HepG2 (cell line): ENCODE data around the gene HNF1B. TPM values are rescaled to one million over a fixed set of nuclear protein-coding genes. Genes with fewer than 3 reads are reported as not detected.

Experiments used
- ELF1 ChIP-seq: sonication (generic); formaldehyde crosslinking; IDR thresholded peaks from 2 replicates; pipeline ENCODE4 v1.4.0; 2020; ENCODE audit warnings: missing genetic modification reagents
- GATAD2A ChIP-seq: IDR thresholded peaks from 2 replicates; pipeline ENCODE4 v1.6.1; 2016
- HNF4A ChIP-seq: sonication (generic); formaldehyde crosslinking; IDR thresholded peaks from 2 replicates; pipeline ENCODE4 v1.4.0; 2020; ENCODE audit warnings: missing genetic modification reagents
- MAX ChIP-seq: IDR thresholded peaks from 2 replicates; pipeline ENCODE4 v1.6.1; 2012; ENCODE audit warnings: inconsistent platforms
- MED1 ChIP-seq: sonication (generic); formaldehyde crosslinking; IDR thresholded peaks from 2 replicates; pipeline ENCODE4 v1.4.0; 2020; ENCODE audit warnings: missing genetic modification reagents
- MTERF4 ChIP-seq: sonication (generic); formaldehyde crosslinking; IDR thresholded peaks from 2 replicates; pipeline ENCODE4 v1.8.0; 2023; ENCODE audit warnings: mild to moderate bottlenecking, missing genetic modification reagents
- MYC ChIP-seq: sonication (generic); formaldehyde crosslinking; IDR thresholded peaks from 2 replicates; pipeline ENCODE4 v1.9.0; 2021; ENCODE audit warnings: missing genetic modification reagents, borderline replicate concordance
- NFRKB ChIP-seq: fragments of 450-650 bp; IDR thresholded peaks from 2 replicates; pipeline ENCODE4 v1.6.1; 2017
- NR2F6 ChIP-seq, 2 experiments: IDR thresholded peaks; 2 replicates each; pipeline ENCODE4 v1.6.1; 2016; ENCODE audit warnings: antibody characterized with exemption in 1 of 2, mild to moderate bottlenecking in 1 of 2
- PAXIP1 ChIP-seq: sonication (generic); formaldehyde crosslinking; conservative IDR thresholded peaks from 2 replicates; pipeline ENCODE4 v1.4.0; 2020; ENCODE audit warnings: mild to moderate bottlenecking, missing genetic modification reagents, moderate library complexity
- SOX5 ChIP-seq: IDR thresholded peaks from 2 replicates; pipeline ENCODE4 v1.6.1; 2016; ENCODE audit warnings: borderline replicate concordance
- TEAD3 ChIP-seq: optimal IDR thresholded peaks from 2 replicates; pipeline ENCODE3; 2016; ENCODE audit warnings: borderline replicate concordance
- ZNF34 ChIP-seq: sonication (generic); formaldehyde crosslinking; IDR thresholded peaks from 2 replicates; pipeline ENCODE4 v1.4.0; 2020; ENCODE audit warnings: mild to moderate bottlenecking, missing genetic modification reagents, borderline replicate concordance
- ZNF496 ChIP-seq: sonication (generic); formaldehyde crosslinking; IDR thresholded peaks from 2 replicates; pipeline ENCODE4 v1.8.1; 2023; ENCODE audit warnings: mild to moderate bottlenecking, moderate library complexity, missing genetic modification reagents; ENCODE audit not compliant: insufficient replicate concordance
- ZNF557 ChIP-seq: sonication (generic); formaldehyde crosslinking; IDR thresholded peaks from 2 replicates; pipeline ENCODE4 v1.4.0; 2020; ENCODE audit warnings: missing genetic modification reagents
- ZNF672 ChIP-seq: sonication (generic); formaldehyde crosslinking; IDR thresholded peaks from 2 replicates; pipeline ENCODE4 v1.8.1; 2022; ENCODE audit warnings: missing genetic modification reagents
- ZNF691 ChIP-seq: sonication (generic); formaldehyde crosslinking; IDR thresholded peaks from 2 replicates; pipeline ENCODE4 v1.4.0; 2020; ENCODE audit warnings: missing genetic modification reagents, low read depth, mild to moderate bottlenecking, borderline replicate concordance
- polyA plus RNA-seq, 8 experiments: library from polyadenylated mRNA; depleted of rRNA in 3 of 8; stranded (reverse) in 7 of 8; unstranded in 1 of 8; fragments of >200 nt; fragmentation: Illumina TruSeq in 4 of 8; extraction: Trizol in 4 of 8; gene quantifications; 2 replicates each; pipeline versions ENCODE4 v1.2.1 to v1.2.3, GENCODE V29; 2011 to 2016; ENCODE audit warnings: low read depth in 4 of 8, missing spikeins in 1 of 8, mixed read lengths in 1 of 8; ENCODE audit not compliant: insufficient read depth in 1 of 8
- total RNA-seq, 5 experiments: library from RNA; depleted of rRNA; stranded (reverse); fragments of >200 nt; fragmentation: Illumina TruSeq; extraction: Trizol; gene quantifications; 2 replicates each; pipeline ENCODE4 v1.2.3, GENCODE V29; 2016; ENCODE audit warnings: low read depth in 1 of 5
- TF ChIP-seq, protein P1 (sequence below): sonication (generic); formaldehyde crosslinking; conservative IDR thresholded peaks from 2 replicates; pipeline ENCODE4 v1.4.0; 2020; ENCODE audit warnings: missing genetic modification reagents
- TF ChIP-seq, protein P2 (sequence below): sonication (generic); formaldehyde crosslinking; IDR thresholded peaks from 2 replicates; pipeline ENCODE4 v1.5.1; 2020; ENCODE audit warnings: mild to moderate bottlenecking, missing genetic modification reagents, moderate library complexity

The HNF1B gene
- total and polyA plus RNA-seq, 2 of the 13 experiments (the other 11 are each of a cell fraction or from before 2014, with no cell fraction given): 1.9 to 5.3 TPM

DNA sequence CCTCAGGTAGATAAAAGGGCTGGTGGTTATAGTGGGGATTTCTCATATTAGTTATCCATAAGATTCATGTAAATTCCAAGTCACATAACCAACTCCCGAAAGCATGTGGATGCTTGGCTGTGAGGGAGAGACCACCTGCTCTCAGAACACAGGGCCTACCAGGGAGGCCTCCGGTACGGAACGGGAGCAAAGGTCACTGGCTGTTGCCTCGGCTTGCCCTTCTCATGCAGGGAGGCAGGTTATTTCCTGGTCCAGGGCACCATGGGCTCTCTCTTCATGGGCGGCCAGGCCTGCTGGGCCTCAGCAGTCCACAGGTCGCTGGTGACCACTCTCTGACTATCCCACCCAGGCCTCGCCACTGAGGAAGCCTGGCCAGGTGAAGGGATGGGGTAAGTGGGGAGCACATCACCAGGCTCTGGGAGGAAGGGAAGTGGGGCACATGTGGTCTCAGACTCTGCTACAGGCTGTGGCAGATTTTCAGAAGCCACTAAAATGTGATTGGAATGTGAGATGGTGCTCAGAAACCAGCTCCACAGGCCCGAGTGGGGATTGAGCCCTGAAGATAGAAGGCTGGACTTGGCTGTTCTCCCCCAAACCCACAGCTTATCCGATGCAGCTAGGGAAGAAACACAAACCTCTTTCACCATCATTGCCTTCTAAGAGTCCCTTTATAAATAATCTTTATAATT is 45.4 kb downstream of the HNF1B start (continued):
- TF ChIP-seq, protein P1, sequence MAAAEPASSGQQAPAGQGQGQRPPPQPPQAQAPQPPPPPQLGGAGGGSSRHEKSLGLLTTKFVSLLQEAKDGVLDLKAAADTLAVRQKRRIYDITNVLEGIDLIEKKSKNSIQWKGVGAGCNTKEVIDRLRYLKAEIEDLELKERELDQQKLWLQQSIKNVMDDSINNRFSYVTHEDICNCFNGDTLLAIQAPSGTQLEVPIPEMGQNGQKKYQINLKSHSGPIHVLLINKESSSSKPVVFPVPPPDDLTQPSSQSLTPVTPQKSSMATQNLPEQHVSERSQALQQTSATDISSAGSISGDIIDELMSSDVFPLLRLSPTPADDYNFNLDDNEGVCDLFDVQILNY (CRISPR knock-in tag): no peak
- TF ChIP-seq PAXIP1 (CRISPR knock-in tag) (peak; percentile 34; the same call in 1 of the 2 replicates), MTERF4 (CRISPR knock-in tag) (no peak), NFRKB (no peak), ZNF557 (CRISPR knock-in tag) (no peak), MAX (0 out of 2 replicates have a peak, but pooled peaks have one; percentile 42), ZNF691 (CRISPR knock-in tag) (0 out of 2 replicates have a peak, but pooled peaks have one; percentile 27), ZNF496 (CRISPR knock-in tag) (no peak), NR2F6 (IDR thresholded peaks at IDR 0.05) (no peak), NR2F6 (CRISPR knock-in tag; IDR thresholded peaks at IDR 0.05) (0 out of 2 replicates have a peak, but pooled peaks have one; percentile 28), HNF4A (CRISPR knock-in tag) (peak; percentile 74), ELF1 (CRISPR knock-in tag) (peak; percentile 39; the same call in 1 of the 2 replicates), GATAD2A (CRISPR knock-in tag) (peak; percentile 35; the same call in 1 of the 2 replicates), ZNF34 (CRISPR knock-in tag) (no peak), MED1 (CRISPR knock-in tag) (peak; percentile 25; the same call in 1 of the 2 replicates), SOX5 (CRISPR knock-in tag) (no peak), TEAD3 (CRISPR knock-in tag) (peak; percentile 42), ZNF672 (CRISPR knock-in tag) (no peak), MYC (peak; percentile 25; the same call in 1 of the 2 replicates)
- TF ChIP-seq, protein P2, sequence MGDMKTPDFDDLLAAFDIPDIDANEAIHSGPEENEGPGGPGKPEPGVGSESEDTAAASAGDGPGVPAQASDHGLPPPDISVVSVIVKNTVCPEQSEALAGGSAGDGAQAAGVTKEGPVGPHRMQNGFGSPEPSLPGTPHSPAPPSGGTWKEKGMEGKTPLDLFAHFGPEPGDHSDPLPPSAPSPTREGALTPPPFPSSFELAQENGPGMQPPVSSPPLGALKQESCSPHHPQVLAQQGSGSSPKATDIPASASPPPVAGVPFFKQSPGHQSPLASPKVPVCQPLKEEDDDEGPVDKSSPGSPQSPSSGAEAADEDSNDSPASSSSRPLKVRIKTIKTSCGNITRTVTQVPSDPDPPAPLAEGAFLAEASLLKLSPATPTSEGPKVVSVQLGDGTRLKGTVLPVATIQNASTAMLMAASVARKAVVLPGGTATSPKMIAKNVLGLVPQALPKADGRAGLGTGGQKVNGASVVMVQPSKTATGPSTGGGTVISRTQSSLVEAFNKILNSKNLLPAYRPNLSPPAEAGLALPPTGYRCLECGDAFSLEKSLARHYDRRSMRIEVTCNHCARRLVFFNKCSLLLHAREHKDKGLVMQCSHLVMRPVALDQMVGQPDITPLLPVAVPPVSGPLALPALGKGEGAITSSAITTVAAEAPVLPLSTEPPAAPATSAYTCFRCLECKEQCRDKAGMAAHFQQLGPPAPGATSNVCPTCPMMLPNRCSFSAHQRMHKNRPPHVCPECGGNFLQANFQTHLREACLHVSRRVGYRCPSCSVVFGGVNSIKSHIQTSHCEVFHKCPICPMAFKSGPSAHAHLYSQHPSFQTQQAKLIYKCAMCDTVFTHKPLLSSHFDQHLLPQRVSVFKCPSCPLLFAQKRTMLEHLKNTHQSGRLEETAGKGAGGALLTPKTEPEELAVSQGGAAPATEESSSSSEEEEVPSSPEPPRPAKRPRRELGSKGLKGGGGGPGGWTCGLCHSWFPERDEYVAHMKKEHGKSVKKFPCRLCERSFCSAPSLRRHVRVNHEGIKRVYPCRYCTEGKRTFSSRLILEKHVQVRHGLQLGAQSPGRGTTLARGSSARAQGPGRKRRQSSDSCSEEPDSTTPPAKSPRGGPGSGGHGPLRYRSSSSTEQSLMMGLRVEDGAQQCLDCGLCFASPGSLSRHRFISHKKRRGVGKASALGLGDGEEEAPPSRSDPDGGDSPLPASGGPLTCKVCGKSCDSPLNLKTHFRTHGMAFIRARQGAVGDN (CRISPR knock-in tag): peak; percentile 85
